H9 (cell line): ENCODE results near the gene MPP1. TPM values are rescaled to one million over a fixed set of nuclear protein-coding genes. Genes with fewer than 3 reads are reported as not detected.

ENCODE experiments used
- DNase-seq: peaks from one replicate; pipeline ENCODE4 v3.0.0-alpha.2; 2017
- H2AFZ ChIP-seq: one replicate; pipeline ENCODE4 v1.6.1; 2013; ENCODE audit warnings: mild to moderate bottlenecking, low read length, control low read depth, moderate library complexity
- H2AK5ac ChIP-seq: 2 replicates; pipeline ENCODE4 v1.6.1; 2013; ENCODE audit warnings: low read length, control low read depth, mixed read lengths; ENCODE audit not compliant: insufficient read length
- H2BK120ac ChIP-seq: one replicate; pipeline ENCODE4 v1.6.1; 2013; ENCODE audit warnings: low read depth, mild to moderate bottlenecking, low read length, control low read depth, inconsistent platforms; ENCODE audit not compliant: poor library complexity, severe bottlenecking
- H2BK12ac ChIP-seq: 2 replicates; pipeline ENCODE4 v1.6.1; 2013; ENCODE audit warnings: low read length, control low read depth, mixed read lengths, low read depth; ENCODE audit not compliant: insufficient read length
- H2BK15ac ChIP-seq: 2 replicates; pipeline ENCODE4 v1.6.1; 2013; ENCODE audit warnings: low read depth, low read length, control low read depth
- H2BK20ac ChIP-seq: one replicate; pipeline ENCODE4 v1.6.1; 2013; ENCODE audit warnings: low read depth, mild to moderate bottlenecking, low read length, control low read depth, inconsistent platforms; ENCODE audit not compliant: poor library complexity, severe bottlenecking
- H2BK5ac ChIP-seq: 2 replicates; pipeline ENCODE4 v1.6.1; 2013; ENCODE audit warnings: low read length, control low read depth, mixed read lengths; ENCODE audit not compliant: insufficient read length
- H3K14ac ChIP-seq: 2 replicates; pipeline ENCODE4 v1.6.1; 2013; ENCODE audit warnings: low read length, control low read depth; ENCODE audit not compliant: insufficient read depth
- H3K18ac ChIP-seq: 2 replicates; pipeline ENCODE4 v1.6.1; 2013; ENCODE audit warnings: low read depth, mild to moderate bottlenecking, mixed read lengths, low read length, control low read depth; ENCODE audit not compliant: insufficient read length
- H3K23ac ChIP-seq: 2 replicates; pipeline ENCODE4 v1.6.1; 2013; ENCODE audit warnings: low read length, control low read depth, mixed read lengths, low read depth; ENCODE audit not compliant: insufficient read length
- H3K23me2 ChIP-seq: 2 replicates; pipeline ENCODE4 v1.6.1; 2013; ENCODE audit warnings: low read depth, mild to moderate bottlenecking, mixed read lengths, low read length, control low read depth; ENCODE audit not compliant: insufficient read length, poor library complexity, severe bottlenecking
- H3K27ac ChIP-seq: 2 replicates; pipeline ENCODE4 v1.5.1; 2013; ENCODE audit warnings: low read length, control low read depth, mixed read lengths, low read depth; ENCODE audit not compliant: insufficient read length
- H3K27me3 ChIP-seq: 2 replicates; pipeline ENCODE4 v1.6.1; 2013; ENCODE audit warnings: low read length, control low read depth, inconsistent platforms; ENCODE audit not compliant: insufficient read depth
- H3K4ac ChIP-seq: 2 replicates; pipeline ENCODE4 v1.6.1; 2013; ENCODE audit warnings: low read depth, mild to moderate bottlenecking, control low read depth, inconsistent platforms, low read length, moderate library complexity
- H3K4me1 ChIP-seq: 2 replicates; pipeline ENCODE4 v1.6.1; 2013; ENCODE audit warnings: low read length, control low read depth, inconsistent platforms; ENCODE audit not compliant: insufficient read depth
- H3K4me2 ChIP-seq: 2 replicates; pipeline ENCODE4 v1.6.1; 2013; ENCODE audit warnings: low read length, control low read depth, mixed read lengths; ENCODE audit not compliant: insufficient read length, insufficient read depth
- H3K56ac ChIP-seq: 2 replicates; pipeline ENCODE4 v1.6.1; 2013; ENCODE audit warnings: low read depth, mild to moderate bottlenecking, mixed read lengths, low read length, control low read depth; ENCODE audit not compliant: insufficient read length
- H3K79me1 ChIP-seq: 2 replicates; pipeline ENCODE4 v1.6.1; 2013; ENCODE audit warnings: low read depth, mild to moderate bottlenecking, moderate library complexity, low read length, control low read depth, inconsistent platforms; ENCODE audit not compliant: insufficient read depth, poor library complexity, severe bottlenecking
- H3K79me2 ChIP-seq: 2 replicates; pipeline ENCODE4 v1.6.1; 2013; ENCODE audit warnings: low read length, control low read depth, inconsistent platforms; ENCODE audit not compliant: insufficient read depth
- H3K9ac ChIP-seq: 2 replicates; pipeline ENCODE4 v1.6.1; 2013; ENCODE audit warnings: low read length, control low read depth, mixed read lengths; ENCODE audit not compliant: insufficient read length; ENCODE audit errors: extremely low read depth
- H3K9me3 ChIP-seq: one replicate; pipeline ENCODE4 v1.6.1; 2013; ENCODE audit warnings: low read depth, low read length, inconsistent platforms; ENCODE audit not compliant: control insufficient read depth
- H3T11ph ChIP-seq: one replicate; pipeline ENCODE4 v1.6.1; 2013; ENCODE audit warnings: mild to moderate bottlenecking, low read length, control low read depth, inconsistent platforms
- H4K20me1 ChIP-seq: one replicate; pipeline ENCODE4 v1.6.1; 2013; ENCODE audit not compliant: control insufficient read depth, insufficient read length, insufficient read depth
- H4K5ac ChIP-seq: 2 replicates; pipeline ENCODE4 v1.6.1; 2013; ENCODE audit warnings: low read depth, mild to moderate bottlenecking, mixed read lengths, low read length, control low read depth; ENCODE audit not compliant: insufficient read length
- H4K8ac ChIP-seq: replicated peaks from 2 replicates; pipeline ENCODE4 v1.6.1; 2013; ENCODE audit warnings: low read length, control low read depth, mixed read lengths, low read depth; ENCODE audit not compliant: insufficient read length
- H4K91ac ChIP-seq: 2 replicates; pipeline ENCODE4 v1.6.1; 2013; ENCODE audit warnings: low read depth, mild to moderate bottlenecking, moderate library complexity, mixed read lengths, low read length, control low read depth; ENCODE audit not compliant: insufficient read length
- H3K27ac Mint-ChIP-seq, 3 experiments: 2 replicates in 2 of 3; 3 replicates in 1 of 3; pipeline ENCODE4 v1.8.0; 2020 to 2021; ENCODE audit warnings: mixed read lengths in 3 of 3, mild to moderate bottlenecking in 1 of 3, moderate library complexity in 1 of 3
- H3K27me3 Mint-ChIP-seq: 2 replicates; pipeline ENCODE4 v1.8.0; 2021; ENCODE audit warnings: low read depth, mild to moderate bottlenecking, moderate library complexity, mixed read lengths
- H3K36me3 Mint-ChIP-seq, 3 experiments: 2 replicates in 2 of 3; 3 replicates in 1 of 3; pipeline ENCODE4 v1.8.0; 2020 to 2021; ENCODE audit warnings: low read depth in 3 of 3, mixed read lengths in 3 of 3; ENCODE audit not compliant: insufficient read depth in 1 of 3
- H3K4me1 Mint-ChIP-seq, 2 experiments: 2 replicates each; pipeline ENCODE4 v1.8.0; 2020; ENCODE audit warnings: mixed read lengths in 2 of 2
- H3K4me3 Mint-ChIP-seq, 2 experiments: 2 replicates in 1 of 2; 3 replicates in 1 of 2; pipeline ENCODE4 v1.8.0; 2020 to 2021; ENCODE audit warnings: mild to moderate bottlenecking in 2 of 2, mixed read lengths in 2 of 2, moderate library complexity in 1 of 2
- H3K9me3 Mint-ChIP-seq, 2 experiments: 2 replicates in 1 of 2; 3 replicates in 1 of 2; pipeline ENCODE4 v1.8.0; 2020; ENCODE audit warnings: mild to moderate bottlenecking in 2 of 2, mixed read lengths in 2 of 2, moderate library complexity in 1 of 2
- WGBS: extraction: QIAGEN DNeasy Blood & Tissue Kit; methylation state at CpG from one replicate; pipeline ENCODE4 v1.1.7; 2013; ENCODE audit warnings: missing lambda C conversion rate, low lambda C conversion rate, mixed read lengths; ENCODE audit not compliant: insufficient read length; ENCODE audit errors: extremely low coverage; 5-methylcytosine and 5-hydroxymethylcytosine counted together
- total RNA-seq: library from RNA; stranded (reverse); gene quantifications from 2 replicates; pipeline ENCODE4 v1.2.1, GENCODE V29; 2021
- TF ChIP-seq, protein P1 (sequence below): fragments of 200-600 bp; sonication (generic); conservative IDR thresholded peaks from 3 replicates; pipeline ENCODE4 v1.8.0; 2021; ENCODE audit warnings: antibody characterized with exemption, mild to moderate bottlenecking

The MPP1 gene
- total RNA-seq, 1 experiment from 2014 or later = 17.9 TPM

DNA sequence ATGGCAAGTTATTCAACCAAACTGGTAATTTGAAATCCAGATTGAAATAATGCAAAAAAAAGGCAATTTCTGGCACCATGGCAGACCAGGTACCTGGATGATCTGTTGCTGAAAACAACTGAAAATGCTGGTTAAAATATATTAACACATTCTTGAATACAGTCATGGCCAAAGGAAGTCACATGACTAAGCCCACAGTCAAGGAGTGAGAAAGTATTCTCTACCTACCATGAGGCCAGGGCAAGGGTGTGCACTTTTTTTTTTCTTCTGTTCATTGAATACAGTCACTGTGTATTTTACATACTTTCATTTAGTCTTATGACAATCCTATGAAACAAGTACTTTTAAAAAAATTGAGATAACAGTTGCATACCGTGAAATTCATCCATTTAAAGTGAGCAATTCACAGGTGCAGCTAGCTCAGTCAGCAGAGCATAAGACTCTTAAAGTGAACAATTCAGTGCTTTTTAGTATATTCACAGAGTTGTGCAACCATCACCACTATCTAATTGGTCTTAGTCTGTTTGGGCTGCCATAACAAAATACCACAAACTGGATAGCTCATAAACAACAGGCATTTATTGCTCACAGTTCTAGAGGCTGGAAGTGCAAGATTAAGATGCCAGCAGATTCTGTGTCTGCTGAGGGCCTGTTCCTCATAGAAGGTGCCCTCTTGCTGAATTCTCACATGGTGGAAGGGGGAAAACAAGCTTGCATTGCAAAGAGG lies 4.8 kb upstream of the MPP1 start:
- H3K9me3 Mint-ChIP-seq = peaks cover 61 to 63% of the 10 kb centered on the region in 2 experiments
- H3K27me3 ChIP-seq = no peaks in the 10 kb centered on the region
- H3T11ph ChIP-seq = no peak overlapping the region
- no peak overlapping the region for H3K23ac ChIP-seq
- no CpG with 5 or more reads among the region's 1 CpG for WGBS
- no peak overlapping the region for H4K5ac ChIP-seq
- H2BK120ac ChIP-seq = no peak overlapping the region
- peaks cover 4% of the 10 kb centered on the region for H3K27me3 Mint-ChIP-seq
- H2BK12ac ChIP-seq = no peak overlapping the region
- H2BK20ac ChIP-seq = no peak overlapping the region
- H3K27ac ChIP-seq = no peak overlapping the region
- H2AK5ac ChIP-seq = no peak overlapping the region
- H3K4me1 Mint-ChIP-seq = peaks cover 9 to 16% of the 10 kb centered on the region in 2 experiments; a peak in 3 of 4 replicates
- no peak overlapping the region for H3K27ac Mint-ChIP-seq
- H3K4me1 ChIP-seq = peaks cover 3% of the 10 kb centered on the region; the same call in 1 of the 2 replicates
- H3K4me3 Mint-ChIP-seq = no peak overlapping the region
- H4K8ac ChIP-seq = no peak overlapping the region
- H3K4me2 ChIP-seq = no peak overlapping the region
- H3K9ac ChIP-seq = no peak overlapping the region
- H4K20me1 ChIP-seq = no peaks in the 10 kb centered on the region
- H3K14ac ChIP-seq = no peak overlapping the region
- no peak overlapping the region for H2BK5ac ChIP-seq
- no peaks in the 10 kb centered on the region for H3K79me2 ChIP-seq
- H2BK15ac ChIP-seq = no peak overlapping the region
- no peak overlapping the region for H3K18ac ChIP-seq
- H4K91ac ChIP-seq = no peak overlapping the region
- peaks cover 1% of the 10 kb centered on the region for H3K23me2 ChIP-seq
- H2AFZ ChIP-seq = no peak overlapping the region
- peaks cover 5 to 15% (median 14%) of the 10 kb centered on the region in 3 experiments; a peak in 6 of 7 replicates for H3K36me3 Mint-ChIP-seq
- TF ChIP-seq, protein P1, sequence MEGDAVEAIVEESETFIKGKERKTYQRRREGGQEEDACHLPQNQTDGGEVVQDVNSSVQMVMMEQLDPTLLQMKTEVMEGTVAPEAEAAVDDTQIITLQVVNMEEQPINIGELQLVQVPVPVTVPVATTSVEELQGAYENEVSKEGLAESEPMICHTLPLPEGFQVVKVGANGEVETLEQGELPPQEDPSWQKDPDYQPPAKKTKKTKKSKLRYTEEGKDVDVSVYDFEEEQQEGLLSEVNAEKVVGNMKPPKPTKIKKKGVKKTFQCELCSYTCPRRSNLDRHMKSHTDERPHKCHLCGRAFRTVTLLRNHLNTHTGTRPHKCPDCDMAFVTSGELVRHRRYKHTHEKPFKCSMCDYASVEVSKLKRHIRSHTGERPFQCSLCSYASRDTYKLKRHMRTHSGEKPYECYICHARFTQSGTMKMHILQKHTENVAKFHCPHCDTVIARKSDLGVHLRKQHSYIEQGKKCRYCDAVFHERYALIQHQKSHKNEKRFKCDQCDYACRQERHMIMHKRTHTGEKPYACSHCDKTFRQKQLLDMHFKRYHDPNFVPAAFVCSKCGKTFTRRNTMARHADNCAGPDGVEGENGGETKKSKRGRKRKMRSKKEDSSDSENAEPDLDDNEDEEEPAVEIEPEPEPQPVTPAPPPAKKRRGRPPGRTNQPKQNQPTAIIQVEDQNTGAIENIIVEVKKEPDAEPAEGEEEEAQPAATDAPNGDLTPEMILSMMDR = no peak
- H3K79me1 ChIP-seq = no peaks in the 10 kb centered on the region
- no peak overlapping the region for H3K4ac ChIP-seq
- H3K9me3 ChIP-seq = peaks cover 19% of the 10 kb centered on the region
- DNase-seq = no peak
- no peak overlapping the region for H3K56ac ChIP-seq
